ENCODE data around the gene AUTS2. TPM values are rescaled to one million over a fixed set of nuclear protein-coding genes. Genes with fewer than 3 reads are reported as not detected.

AUTS2 gene
- total RNA-seq, 2 experiments from 2014 or later, result 17.5 to 23.8 TPM

DNA sequence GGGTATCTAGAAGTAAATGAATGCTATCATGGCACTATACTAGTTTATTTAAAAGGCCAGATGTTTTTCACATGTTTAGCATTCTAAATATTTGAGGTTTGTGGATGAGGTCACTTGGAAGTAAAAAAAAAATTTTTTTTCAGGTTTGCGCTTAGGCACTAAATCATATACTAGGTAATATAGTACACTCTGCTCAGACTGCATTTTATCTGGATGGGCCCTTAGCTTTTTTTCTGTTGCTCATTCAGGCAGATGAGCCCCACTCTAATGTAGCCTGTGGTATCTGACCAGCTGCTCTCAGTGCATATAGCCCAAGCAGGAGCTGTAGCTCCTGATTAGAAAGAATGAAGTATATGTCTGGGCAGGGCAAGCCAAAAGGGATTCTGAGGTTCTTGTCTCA lies 210.1 kb downstream of the AUTS2 start:
- Mint-ChIP-seq H3K4me1 (peaks cover 3% of the 10 kb centered on the region), H3K4me3 (no peak overlapping the region), H3K9me3 (no peaks in the 10 kb centered on the region), H3K27me3 (no peaks in the 10 kb centered on the region), H3K36me3 (no peaks in the 10 kb centered on the region), H3K27ac (no peak overlapping the region)
- POLR2A ChIA-PET, result interaction anchor here (0.6 kb wide), 1 partner anchor 12 kb away, joined by 4 read pairs; no protein-coding TSS in a partner anchor
- ATAC-seq (ENCODE audit: low read depth) (no peak), DNase-seq (no peak)

DNA sequence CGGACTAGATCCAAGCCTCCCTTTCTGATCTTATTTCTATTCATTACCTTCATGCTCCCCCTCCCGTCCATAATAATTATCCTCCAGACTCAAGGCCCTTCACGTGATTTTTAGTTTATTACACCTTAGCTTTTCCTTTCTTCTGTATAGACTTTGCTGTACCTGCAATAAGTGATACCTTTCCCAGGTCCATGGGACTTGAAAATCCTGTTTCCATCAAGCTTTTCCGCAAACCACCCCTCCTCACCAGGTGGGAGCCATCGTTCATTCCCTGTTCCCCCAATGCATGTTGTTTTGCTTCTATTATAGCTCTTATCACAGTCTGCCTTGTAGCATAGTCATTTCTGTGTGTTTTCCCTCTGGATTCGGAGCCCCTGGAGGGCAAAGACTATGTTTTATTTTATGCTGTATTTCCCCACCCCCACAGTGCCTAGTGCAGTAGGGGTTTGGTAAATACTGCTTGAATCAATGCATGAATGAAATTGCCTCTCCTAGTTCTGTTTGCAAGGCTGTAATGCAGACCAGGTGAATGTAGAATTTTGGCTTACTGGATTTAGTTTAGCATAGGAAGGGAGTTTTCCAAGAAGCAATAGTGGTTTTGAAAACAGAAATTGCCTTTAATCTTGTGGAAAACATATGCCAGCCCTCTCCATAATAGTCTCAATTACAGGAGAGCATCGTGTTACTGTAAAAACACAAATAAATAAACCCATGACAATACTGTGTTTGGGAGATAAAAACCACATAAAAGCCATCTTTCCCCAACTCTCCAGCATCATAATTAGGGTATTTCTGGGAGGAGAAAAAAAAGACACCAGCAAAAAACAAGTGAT lies 213.4 kb downstream of the AUTS2 start:
- Mint-ChIP-seq H3K4me1 (no peaks in the 10 kb centered on the region), H3K27ac (no peak overlapping the region), H3K36me3 (no peaks in the 10 kb centered on the region), H3K4me3 (no peak overlapping the region), H3K9me3 (no peaks in the 10 kb centered on the region), H3K27me3 (no peaks in the 10 kb centered on the region)
- DNase-seq (no peak), ATAC-seq (ENCODE audit: low read depth) (no peak)
- POLR2A ChIA-PET, result no interaction called here

DNA sequence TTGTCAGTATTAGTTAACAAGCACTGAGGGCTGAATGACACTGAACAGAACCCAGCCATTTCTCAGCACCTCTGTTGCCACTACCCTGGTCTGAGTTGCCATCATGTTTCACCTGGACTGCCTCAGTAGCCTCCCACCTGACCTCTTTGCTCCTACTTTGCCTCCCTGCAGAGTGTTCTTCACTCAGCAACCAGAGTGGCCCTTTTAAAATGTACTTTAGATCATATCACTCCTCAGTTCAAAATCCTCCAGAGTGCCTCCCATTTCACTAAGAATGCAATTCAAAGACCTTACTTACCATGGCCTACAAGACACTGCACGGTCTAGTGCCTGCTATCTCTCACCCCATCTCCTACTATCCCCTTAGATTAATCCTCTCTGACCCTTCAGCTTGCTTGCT lies 214.5 kb downstream of the AUTS2 start:
- Mint-ChIP-seq H3K36me3 (no peaks in the 10 kb centered on the region), H3K4me3 (no peak overlapping the region), H3K4me1 (no peaks in the 10 kb centered on the region), H3K27me3 (no peaks in the 10 kb centered on the region), H3K9me3 (no peaks in the 10 kb centered on the region), H3K27ac (no peak overlapping the region)
- POLR2A ChIA-PET, result no interaction called here
- ATAC-seq (ENCODE audit: low read depth) (no peak), DNase-seq (no peak)

DNA sequence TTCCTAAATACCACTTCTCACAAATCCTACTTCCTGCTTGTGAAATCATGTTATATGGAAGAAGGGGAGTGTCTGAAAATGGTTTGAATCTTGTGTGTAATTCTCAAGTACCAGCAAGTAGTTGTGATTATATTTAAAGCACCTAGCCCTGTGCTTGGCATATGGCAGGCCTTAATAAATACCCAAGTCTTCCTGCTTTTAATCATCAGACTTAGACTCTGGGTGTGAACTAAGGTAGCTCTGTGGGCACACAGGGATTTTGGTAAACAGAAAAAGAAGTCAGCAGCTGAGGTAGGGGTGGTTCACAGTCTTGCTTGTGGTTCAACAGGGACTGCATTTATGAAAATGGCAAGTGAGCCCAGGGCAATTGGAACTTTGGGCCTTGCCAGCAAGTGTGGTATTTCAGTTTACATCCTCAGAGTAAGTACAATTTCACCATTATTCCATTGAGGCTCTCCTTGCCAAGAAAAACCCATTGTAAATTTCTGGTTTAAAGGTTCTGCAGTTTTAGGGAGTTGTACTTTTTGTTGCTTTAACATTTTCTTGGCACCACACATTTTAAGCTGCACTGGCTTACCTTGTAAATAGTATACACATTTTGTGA lies 215.5 kb downstream of the AUTS2 start:
- DNase-seq (no peak), ATAC-seq (ENCODE audit: low read depth) (no peak)
- Mint-ChIP-seq H3K27ac (no peak overlapping the region), H3K27me3 (no peaks in the 10 kb centered on the region), H3K4me3 (no peak overlapping the region), H3K36me3 (no peaks in the 10 kb centered on the region), H3K4me1 (no peaks in the 10 kb centered on the region), H3K9me3 (no peaks in the 10 kb centered on the region)
- POLR2A ChIA-PET, result no interaction called here

DNA sequence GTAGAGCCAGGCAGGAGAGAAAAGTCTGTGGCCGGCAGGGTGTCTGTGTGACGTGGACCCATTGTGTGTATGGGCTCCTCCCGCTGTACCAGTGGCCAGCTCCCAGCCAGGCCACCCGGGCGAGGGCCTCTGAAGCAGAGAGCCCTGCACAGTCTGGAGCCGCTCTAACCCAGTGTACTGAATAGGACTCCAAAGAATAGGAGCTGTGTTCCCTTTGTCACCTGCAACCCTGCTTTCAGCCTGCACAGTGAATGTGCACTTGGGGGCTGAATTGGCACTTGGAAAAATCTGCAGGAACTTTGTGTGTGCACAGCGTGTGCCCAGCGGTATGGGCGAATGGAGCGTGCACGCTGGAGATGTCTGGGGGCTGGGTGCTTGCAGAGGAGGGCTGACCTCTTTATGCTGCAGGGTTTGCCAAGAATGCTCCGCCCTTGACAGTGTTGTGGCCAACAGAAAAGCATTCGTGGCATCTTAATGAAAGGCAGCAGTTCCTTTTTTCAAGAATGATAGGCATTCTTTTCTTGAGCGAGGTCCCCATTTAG lies 216.2 kb downstream of the AUTS2 start:
- POLR2A ChIA-PET, result no interaction called here
- no peak overlapping the region for H3K4me3 Mint-ChIP-seq
- no peak for DNase-seq
- H3K36me3 Mint-ChIP-seq, result no peaks in the 10 kb centered on the region
- H3K4me1 Mint-ChIP-seq, result no peaks in the 10 kb centered on the region
- H3K9me3 Mint-ChIP-seq, result no peaks in the 10 kb centered on the region
- no peak overlapping the region for H3K27ac Mint-ChIP-seq
- H3K27me3 Mint-ChIP-seq, result no peaks in the 10 kb centered on the region
- no peak for ATAC-seq (ENCODE audit: low read depth)

DNA sequence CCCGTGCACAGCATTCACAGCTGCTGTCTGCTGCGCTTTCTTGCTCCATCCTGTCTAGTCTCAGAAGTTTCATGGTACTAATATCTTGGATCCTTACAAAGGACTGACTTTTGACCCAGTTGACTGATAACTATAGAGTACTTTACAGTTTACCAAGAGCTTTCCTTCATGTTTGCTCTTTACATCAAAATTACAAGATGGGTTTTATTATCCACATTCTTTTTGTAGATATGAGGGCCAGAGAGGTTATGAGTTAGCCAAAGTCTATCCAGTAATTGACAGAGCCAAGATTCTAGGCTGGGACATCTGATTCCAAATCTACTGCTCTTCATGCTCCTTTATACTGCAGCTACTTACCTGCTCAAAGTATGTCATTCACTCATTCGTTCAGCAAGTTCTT lies 218.2 kb downstream of the AUTS2 start:
- POLR2A ChIA-PET, result no interaction called here
- Mint-ChIP-seq H3K9me3 (no peaks in the 10 kb centered on the region), H3K36me3 (no peaks in the 10 kb centered on the region), H3K27me3 (no peaks in the 10 kb centered on the region), H3K4me3 (no peak overlapping the region), H3K4me1 (no peaks in the 10 kb centered on the region), H3K27ac (no peak overlapping the region)
- no peak for DNase-seq
- ATAC-seq (ENCODE audit: low read depth), result no peak

DNA sequence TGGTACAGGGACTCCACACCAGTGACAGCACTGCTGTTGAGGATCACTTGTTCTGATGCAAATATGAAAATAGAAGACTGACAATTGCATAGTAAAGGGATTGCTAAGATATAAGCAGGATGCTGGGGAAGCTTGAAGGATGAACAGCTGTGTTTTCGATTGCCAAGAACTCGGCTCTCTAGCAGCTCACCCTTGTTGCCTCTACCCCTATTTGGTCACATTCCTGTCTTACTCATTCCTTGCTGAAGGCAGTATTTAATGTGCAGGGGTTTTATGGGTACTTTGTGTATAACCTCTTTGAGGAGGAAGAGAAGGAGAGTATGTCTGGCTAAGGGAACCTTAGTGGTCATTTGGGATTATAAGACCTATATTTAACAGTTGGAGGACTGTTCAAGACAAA lies 218.8 kb downstream of the AUTS2 start:
- no peak overlapping the region for H3K27ac Mint-ChIP-seq
- H3K4me1 Mint-ChIP-seq, result no peaks in the 10 kb centered on the region
- H3K36me3 Mint-ChIP-seq, result no peaks in the 10 kb centered on the region
- H3K9me3 Mint-ChIP-seq, result peaks cover 2% of the 10 kb centered on the region
- POLR2A ChIA-PET, result no interaction called here
- H3K4me3 Mint-ChIP-seq, result no peak overlapping the region
- ATAC-seq (ENCODE audit: low read depth) (no peak), DNase-seq (no peak)
- no peaks in the 10 kb centered on the region for H3K27me3 Mint-ChIP-seq

DNA sequence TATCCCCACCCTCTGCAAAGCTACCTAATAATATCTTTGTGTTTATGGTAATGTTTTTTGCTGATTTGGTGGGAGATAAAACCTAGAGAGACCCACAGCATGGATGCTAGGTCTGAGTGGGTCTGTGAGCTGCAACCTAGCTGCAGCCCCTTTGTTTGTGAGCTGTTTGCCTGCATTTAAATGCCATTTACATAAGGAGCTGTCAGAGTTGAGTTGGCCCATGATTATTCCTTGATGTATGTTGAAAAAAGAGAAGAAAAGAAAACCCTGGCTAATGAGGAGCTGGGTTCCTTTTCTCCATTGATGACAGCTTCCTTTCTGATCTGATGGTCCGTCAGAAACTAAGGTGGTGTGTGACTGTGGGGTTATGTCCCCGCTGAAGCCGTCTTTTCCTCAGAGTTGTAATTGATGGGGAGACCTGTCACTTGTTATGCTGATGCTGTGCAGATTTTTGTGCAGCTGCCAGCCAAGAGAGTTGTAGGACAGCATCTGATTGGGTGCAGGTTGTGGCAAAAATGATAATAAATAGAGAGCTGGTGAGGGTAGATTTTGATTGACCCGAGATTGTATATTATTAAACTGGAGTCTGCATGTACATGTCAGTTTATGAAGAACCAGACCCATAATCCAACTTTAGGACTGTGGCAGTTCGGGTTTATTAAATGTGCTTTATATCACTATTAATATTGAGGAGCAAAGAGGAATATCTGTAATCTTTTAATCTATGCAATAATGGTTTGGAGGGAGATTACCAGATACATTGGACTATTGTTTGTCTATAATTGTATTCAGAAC lies 219.8 kb downstream of the AUTS2 start:
- no peak overlapping the region for H3K27ac Mint-ChIP-seq
- ATAC-seq (ENCODE audit: low read depth), result no peak
- no peak for DNase-seq
- POLR2A ChIA-PET, result no interaction called here
- peaks cover 2% of the 10 kb centered on the region for H3K9me3 Mint-ChIP-seq
- H3K36me3 Mint-ChIP-seq, result no peaks in the 10 kb centered on the region
- H3K27me3 Mint-ChIP-seq, result no peaks in the 10 kb centered on the region
- H3K4me1 Mint-ChIP-seq, result no peaks in the 10 kb centered on the region
- no peak overlapping the region for H3K4me3 Mint-ChIP-seq

DNA sequence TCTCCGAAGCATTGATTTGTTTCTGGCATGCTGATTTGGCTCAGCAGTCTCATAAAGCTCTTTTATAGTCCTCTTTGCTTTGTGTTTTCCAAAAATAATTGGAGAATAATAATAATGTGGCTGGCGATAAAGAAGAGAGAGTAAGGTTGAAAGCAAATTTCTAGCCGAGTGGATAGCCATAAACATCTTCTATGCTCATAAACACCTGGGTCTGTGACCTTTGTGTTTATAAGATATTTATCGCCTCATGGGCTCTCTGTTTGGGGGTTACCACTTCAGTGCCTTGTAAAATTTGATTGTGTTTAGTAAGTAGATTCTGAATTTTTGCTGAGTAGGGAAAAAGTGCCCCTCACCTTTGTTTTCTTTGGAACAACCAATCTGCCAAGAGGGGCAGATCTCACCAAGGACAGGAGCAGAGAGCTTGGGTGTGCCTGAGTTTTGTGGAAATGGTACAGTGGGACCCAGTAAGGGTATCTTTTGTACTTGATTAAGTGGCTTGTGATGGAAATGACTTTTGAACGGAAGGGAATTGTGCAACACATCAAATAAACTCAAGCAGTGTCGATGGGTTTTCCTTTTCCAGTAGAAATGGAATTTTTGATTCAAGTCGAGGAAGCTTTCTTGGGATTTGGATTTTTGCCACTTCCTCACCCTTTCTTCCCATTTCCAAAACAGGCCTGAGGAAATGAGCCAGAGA lies 220.5 kb downstream of the AUTS2 start:
- DNase-seq, result no peak
- no peaks in the 10 kb centered on the region for H3K27me3 Mint-ChIP-seq
- H3K4me3 Mint-ChIP-seq, result no peak overlapping the region
- H3K4me1 Mint-ChIP-seq, result peaks cover 3% of the 10 kb centered on the region
- H3K36me3 Mint-ChIP-seq, result no peaks in the 10 kb centered on the region
- no peak overlapping the region for H3K27ac Mint-ChIP-seq
- ATAC-seq (ENCODE audit: low read depth), result no peak
- POLR2A ChIA-PET, result no interaction called here
- peaks cover 2% of the 10 kb centered on the region for H3K9me3 Mint-ChIP-seq

DNA sequence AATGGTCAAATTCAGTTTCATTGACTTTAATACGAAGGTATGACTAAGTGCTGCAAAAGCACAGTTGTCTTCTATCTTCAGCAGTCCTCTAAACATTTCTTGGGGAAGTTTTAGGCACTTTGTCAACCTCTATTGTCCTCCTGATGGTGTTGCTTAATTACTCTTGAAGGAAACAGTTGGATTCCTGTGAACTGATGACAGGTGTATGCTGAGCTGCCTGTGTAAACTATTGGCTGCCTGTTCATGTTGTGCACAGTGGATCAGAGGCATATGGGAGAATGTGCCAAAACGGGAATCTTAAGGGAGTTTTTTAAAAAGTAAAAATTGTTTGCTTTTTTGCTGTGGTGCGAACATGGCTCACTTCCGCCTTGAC lies 221.0 kb downstream of the AUTS2 start:
- peaks cover 2% of the 10 kb centered on the region for H3K9me3 Mint-ChIP-seq
- ATAC-seq (ENCODE audit: low read depth) (no peak), DNase-seq (no peak)
- no peak overlapping the region for H3K27ac Mint-ChIP-seq
- H3K36me3 Mint-ChIP-seq, result no peaks in the 10 kb centered on the region
- no peak overlapping the region for H3K4me3 Mint-ChIP-seq
- POLR2A ChIA-PET, result no interaction called here
- H3K27me3 Mint-ChIP-seq, result no peaks in the 10 kb centered on the region
- H3K4me1 Mint-ChIP-seq, result peaks cover 3% of the 10 kb centered on the region

DNA sequence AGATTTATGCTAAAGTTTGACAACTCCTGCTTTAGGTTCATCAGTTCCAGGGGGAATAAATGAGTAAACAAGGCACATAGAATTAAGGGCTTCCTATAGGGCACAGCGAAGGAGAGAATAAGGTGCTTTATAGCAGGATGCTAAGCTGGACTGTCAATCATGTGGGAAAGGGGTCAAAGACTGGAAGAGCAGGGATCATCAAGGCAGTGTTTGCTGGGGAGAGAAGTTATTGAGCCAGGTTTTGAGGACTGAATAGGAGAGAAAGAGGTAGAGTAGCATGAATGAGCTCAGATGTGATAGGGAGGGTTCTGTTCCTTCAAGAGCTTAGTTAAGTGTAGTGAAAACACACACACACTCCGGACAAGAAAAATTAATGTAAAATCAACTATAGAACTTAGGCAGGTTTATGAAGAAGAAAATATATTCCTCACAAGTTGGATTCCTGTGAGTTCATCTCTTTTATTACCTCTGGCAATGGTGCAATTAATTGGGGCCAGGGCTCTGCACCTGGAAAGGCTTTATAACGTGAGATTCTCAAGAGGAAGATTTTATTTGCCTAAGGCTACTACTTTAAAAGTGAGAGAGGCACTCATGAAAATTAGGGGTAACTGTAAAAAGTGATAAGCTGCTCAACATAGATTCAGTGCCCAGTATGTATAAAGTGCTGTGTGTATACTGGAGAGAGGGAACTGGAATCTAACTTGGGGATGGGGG lies 222.4 kb downstream of the AUTS2 start:
- Mint-ChIP-seq H3K4me1 (peaks cover 11% of the 10 kb centered on the region), H3K27ac (peak overlapping the region; percentile 21), H3K4me3 (no peak overlapping the region), H3K9me3 (peaks cover 2% of the 10 kb centered on the region), H3K27me3 (no peaks in the 10 kb centered on the region), H3K36me3 (no peaks in the 10 kb centered on the region)
- no peak for ATAC-seq (ENCODE audit: low read depth)
- no peak for DNase-seq
- POLR2A ChIA-PET, result no interaction called here

DNA sequence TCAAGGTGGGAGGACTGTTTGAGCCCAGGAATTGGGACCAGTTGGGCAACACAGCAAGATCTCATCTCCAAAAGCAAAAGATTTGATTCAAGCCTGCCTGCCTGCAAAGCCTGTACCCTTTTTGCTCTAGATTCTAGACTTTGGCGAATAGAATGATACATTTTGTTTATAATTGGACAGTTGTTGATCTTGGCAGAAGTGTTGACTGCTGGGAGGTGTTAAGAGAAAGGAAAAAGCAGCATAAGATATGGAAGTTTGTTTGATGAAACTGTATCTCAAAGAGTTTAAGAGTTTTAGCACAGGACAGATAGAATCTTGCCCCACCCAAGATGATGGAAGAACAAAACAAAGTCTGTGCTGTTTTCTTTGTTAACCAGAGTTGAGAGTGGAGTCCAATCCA lies 224.1 kb downstream of the AUTS2 start:
- no peaks in the 10 kb centered on the region for H3K36me3 Mint-ChIP-seq
- no peak overlapping the region for H3K4me3 Mint-ChIP-seq
- H3K27ac Mint-ChIP-seq, result no peak overlapping the region
- peaks cover 3% of the 10 kb centered on the region for H3K27me3 Mint-ChIP-seq
- DNase-seq (no peak), ATAC-seq (ENCODE audit: low read depth) (no peak)
- H3K9me3 Mint-ChIP-seq, result peaks cover 2% of the 10 kb centered on the region
- peaks cover 11% of the 10 kb centered on the region for H3K4me1 Mint-ChIP-seq
- POLR2A ChIA-PET, result no interaction called here

All from activated naive CD8-positive, alpha-beta T cell treated with anti-CD3 and anti-CD28 coated beads, Interleukin-2, amount 10 ng/mL, durations not matched to agents 7 days and 5 days (primary cell).